Liver (tissue), 3 donors: ENCODE data around the gene NKTR.

Source experiments
- GABPA ChIP-seq, 2 donors: IDR thresholded peaks in 1 of 2; conservative IDR thresholded peaks in 1 of 2; 2 replicates each; pipeline ENCODE4 v1.6.1; 2016; ENCODE audit warnings: antibody characterized with exemption in 2 of 2, mild to moderate bottlenecking in 1 of 2, moderate library complexity in 1 of 2
- HNF4A ChIP-seq, 2 donors: conservative IDR thresholded peaks; 2 replicates each; pipeline ENCODE4 v1.6.1; 2016; ENCODE audit warnings: antibody characterized with exemption in 2 of 2, mild to moderate bottlenecking in 2 of 2
- HNF4G ChIP-seq: IDR thresholded peaks from 2 replicates; pipeline ENCODE4 v1.6.1; 2016; ENCODE audit warnings: antibody characterized with exemption
- JUND ChIP-seq, 2 donors: IDR thresholded peaks; 2 replicates each; pipeline ENCODE4 v1.6.1; 2016; ENCODE audit warnings: antibody characterized with exemption in 2 of 2
- RAD21 ChIP-seq, 2 donors: IDR thresholded peaks; 2 replicates each; pipeline ENCODE4 v1.6.1; 2016; ENCODE audit warnings: antibody characterized with exemption in 2 of 2, mild to moderate bottlenecking in 2 of 2
- RXRA ChIP-seq, 2 donors: IDR thresholded peaks; 2 replicates each; pipeline ENCODE4 v1.6.1; 2017 to 2018; ENCODE audit warnings: antibody characterized with exemption in 2 of 2, mild to moderate bottlenecking in 1 of 2
- SP1 ChIP-seq: IDR thresholded peaks from 2 replicates; pipeline ENCODE4 v1.6.1; 2018; ENCODE audit warnings: antibody characterized with exemption, mild to moderate bottlenecking
- TAF1 ChIP-seq: conservative IDR thresholded peaks from 2 replicates; pipeline ENCODE4 v1.6.1; 2016; ENCODE audit warnings: antibody characterized with exemption, mild to moderate bottlenecking
- YY1 ChIP-seq: IDR thresholded peaks from 2 replicates; pipeline ENCODE4 v1.6.1; 2016; ENCODE audit warnings: antibody characterized with exemption, mild to moderate bottlenecking
- TF ChIP-seq, protein P1 (sequence below): fragments of 150-350 bp; IDR thresholded peaks from 2 replicates; pipeline ENCODE4 v1.5.1; 2017; ENCODE audit warnings: improper control_type of control experiment, low read depth, low read length; ENCODE audit not compliant: missing input control
- TF ChIP-seq, protein P2 (sequence below): IDR thresholded peaks from 2 replicates; pipeline ENCODE4 v1.6.1; 2016; ENCODE audit warnings: antibody characterized with exemption
- TF ChIP-seq, protein P3 (sequence below): IDR thresholded peaks from 2 replicates; pipeline ENCODE4 v1.6.1; 2016; ENCODE audit warnings: antibody characterized with exemption
- TF ChIP-seq, protein P4 (sequence below): IDR thresholded peaks from 2 replicates; pipeline ENCODE4 v1.6.1; 2016; ENCODE audit warnings: antibody characterized with exemption, mild to moderate bottlenecking
- donor health status: healthy.
- donor health status: healthy.

DNA sequence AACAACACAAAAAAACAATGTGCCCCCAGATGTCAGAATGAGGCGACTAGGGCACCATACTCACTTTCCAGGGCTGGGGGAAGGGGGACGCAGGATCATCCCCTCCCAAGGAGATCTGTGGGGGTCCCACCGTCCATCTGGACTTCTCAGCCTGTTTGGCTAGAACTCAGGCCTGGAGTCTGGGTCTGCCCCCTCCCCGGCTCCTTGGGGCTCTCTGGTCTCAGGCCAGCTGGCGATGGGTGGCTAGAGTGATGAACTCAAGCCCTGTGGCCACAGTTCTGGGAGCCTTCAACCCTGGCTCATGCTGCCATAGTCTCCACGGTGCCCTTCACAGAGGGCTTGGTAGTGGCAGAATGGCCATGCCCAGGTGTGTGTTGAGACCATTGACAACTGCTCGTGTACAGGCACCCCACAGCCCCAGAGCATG is 66.6 kb downstream of the NKTR start:
- TF ChIP-seq, protein P1, sequence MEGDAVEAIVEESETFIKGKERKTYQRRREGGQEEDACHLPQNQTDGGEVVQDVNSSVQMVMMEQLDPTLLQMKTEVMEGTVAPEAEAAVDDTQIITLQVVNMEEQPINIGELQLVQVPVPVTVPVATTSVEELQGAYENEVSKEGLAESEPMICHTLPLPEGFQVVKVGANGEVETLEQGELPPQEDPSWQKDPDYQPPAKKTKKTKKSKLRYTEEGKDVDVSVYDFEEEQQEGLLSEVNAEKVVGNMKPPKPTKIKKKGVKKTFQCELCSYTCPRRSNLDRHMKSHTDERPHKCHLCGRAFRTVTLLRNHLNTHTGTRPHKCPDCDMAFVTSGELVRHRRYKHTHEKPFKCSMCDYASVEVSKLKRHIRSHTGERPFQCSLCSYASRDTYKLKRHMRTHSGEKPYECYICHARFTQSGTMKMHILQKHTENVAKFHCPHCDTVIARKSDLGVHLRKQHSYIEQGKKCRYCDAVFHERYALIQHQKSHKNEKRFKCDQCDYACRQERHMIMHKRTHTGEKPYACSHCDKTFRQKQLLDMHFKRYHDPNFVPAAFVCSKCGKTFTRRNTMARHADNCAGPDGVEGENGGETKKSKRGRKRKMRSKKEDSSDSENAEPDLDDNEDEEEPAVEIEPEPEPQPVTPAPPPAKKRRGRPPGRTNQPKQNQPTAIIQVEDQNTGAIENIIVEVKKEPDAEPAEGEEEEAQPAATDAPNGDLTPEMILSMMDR: no peak
- TF ChIP-seq RAD21 (IDR thresholded peaks at IDR 0.05) (no peak), JUND (IDR thresholded peaks at IDR 0.05) (no peak), GABPA (IDR thresholded peaks at IDR 0.05 in 1 of 2, conservative IDR thresholded peaks at IDR 0.05 in 1 of 2) (no peak), RXRA (IDR thresholded peaks at IDR 0.05) (no peak), YY1 (no peak), HNF4A (conservative IDR thresholded peaks at IDR 0.05) (no peak), HNF4G (no peak), TAF1 (no peak), SP1 (no peak)
- TF ChIP-seq, protein P2, sequence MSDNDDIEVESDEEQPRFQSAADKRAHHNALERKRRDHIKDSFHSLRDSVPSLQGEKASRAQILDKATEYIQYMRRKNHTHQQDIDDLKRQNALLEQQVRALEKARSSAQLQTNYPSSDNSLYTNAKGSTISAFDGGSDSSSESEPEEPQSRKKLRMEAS: no peak
- TF ChIP-seq, protein P3, sequence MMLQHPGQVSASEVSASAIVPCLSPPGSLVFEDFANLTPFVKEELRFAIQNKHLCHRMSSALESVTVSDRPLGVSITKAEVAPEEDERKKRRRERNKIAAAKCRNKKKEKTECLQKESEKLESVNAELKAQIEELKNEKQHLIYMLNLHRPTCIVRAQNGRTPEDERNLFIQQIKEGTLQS: no peak
- TF ChIP-seq, protein P4, sequence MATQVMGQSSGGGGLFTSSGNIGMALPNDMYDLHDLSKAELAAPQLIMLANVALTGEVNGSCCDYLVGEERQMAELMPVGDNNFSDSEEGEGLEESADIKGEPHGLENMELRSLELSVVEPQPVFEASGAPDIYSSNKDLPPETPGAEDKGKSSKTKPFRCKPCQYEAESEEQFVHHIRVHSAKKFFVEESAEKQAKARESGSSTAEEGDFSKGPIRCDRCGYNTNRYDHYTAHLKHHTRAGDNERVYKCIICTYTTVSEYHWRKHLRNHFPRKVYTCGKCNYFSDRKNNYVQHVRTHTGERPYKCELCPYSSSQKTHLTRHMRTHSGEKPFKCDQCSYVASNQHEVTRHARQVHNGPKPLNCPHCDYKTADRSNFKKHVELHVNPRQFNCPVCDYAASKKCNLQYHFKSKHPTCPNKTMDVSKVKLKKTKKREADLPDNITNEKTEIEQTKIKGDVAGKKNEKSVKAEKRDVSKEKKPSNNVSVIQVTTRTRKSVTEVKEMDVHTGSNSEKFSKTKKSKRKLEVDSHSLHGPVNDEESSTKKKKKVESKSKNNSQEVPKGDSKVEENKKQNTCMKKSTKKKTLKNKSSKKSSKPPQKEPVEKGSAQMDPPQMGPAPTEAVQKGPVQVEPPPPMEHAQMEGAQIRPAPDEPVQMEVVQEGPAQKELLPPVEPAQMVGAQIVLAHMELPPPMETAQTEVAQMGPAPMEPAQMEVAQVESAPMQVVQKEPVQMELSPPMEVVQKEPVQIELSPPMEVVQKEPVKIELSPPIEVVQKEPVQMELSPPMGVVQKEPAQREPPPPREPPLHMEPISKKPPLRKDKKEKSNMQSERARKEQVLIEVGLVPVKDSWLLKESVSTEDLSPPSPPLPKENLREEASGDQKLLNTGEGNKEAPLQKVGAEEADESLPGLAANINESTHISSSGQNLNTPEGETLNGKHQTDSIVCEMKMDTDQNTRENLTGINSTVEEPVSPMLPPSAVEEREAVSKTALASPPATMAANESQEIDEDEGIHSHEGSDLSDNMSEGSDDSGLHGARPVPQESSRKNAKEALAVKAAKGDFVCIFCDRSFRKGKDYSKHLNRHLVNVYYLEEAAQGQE: no peak
